B cell (primary cell): ENCODE measurements around the gene OR10G2. TPM values are rescaled to one million over a fixed set of nuclear protein-coding genes. Genes with fewer than 3 reads are reported as not detected.

Source experiments
- ATAC-seq: fragments of 200-7000 bp; cut with Tn5 transposase; one replicate; pipeline ENCODE4 v1.10.0; 2021; ENCODE audit warnings: low read depth, mild to moderate bottlenecking, moderate number of reproducible peaks, moderate library complexity
- CTCF ChIA-PET: fragments of 350-600 bp; sonication (Branson Sonifier 250); formaldehyde crosslinking; loops from one replicate; lab custom pipeline; 2021; ENCODE audit warnings: antibody characterized with exemption, inconsistent platforms; lab: Charles Lee
- POLR2A ChIA-PET: fragments of 350-600 bp; sonication (Branson Sonifier 250); formaldehyde crosslinking; loops from one replicate; lab custom pipeline; 2021; ENCODE audit warnings: antibody characterized with exemption; lab: Charles Lee
- DNase-seq: peaks from one replicate; pipeline ENCODE4 v3.0.0; 2013
- H2AFZ ChIP-seq: 2 replicates; pipeline ENCODE4 v1.6.1; 2012; ENCODE audit warnings: mild to moderate bottlenecking, low read depth, low read length; ENCODE audit not compliant: insufficient read depth, poor library complexity, severe bottlenecking
- H3K27ac ChIP-seq, 2 donors: 1 replicate in 1 of 2; 2 replicates in 1 of 2; pipeline ENCODE4 v1.5.1; 2012 to 2013; ENCODE audit warnings: low read length in 2 of 2, mild to moderate bottlenecking in 2 of 2, moderate library complexity in 1 of 2
- H3K27me3 ChIP-seq, 4 experiments: fragments of 200-600 bp in 1 of 4; sonication (generic) in 1 of 4; replicated peaks in 1 of 4; 1 replicate in 2 of 4; 2 replicates in 2 of 4; pipeline versions ENCODE4 v1.6.1 to v1.7.0; 2013 to 2016; ENCODE audit warnings: low read length in 3 of 4, mild to moderate bottlenecking in 2 of 4, mixed read lengths in 1 of 4, moderate library complexity in 1 of 4; ENCODE audit not compliant: insufficient read depth in 4 of 4, control insufficient read depth in 3 of 4; ENCODE audit errors: control extremely low read depth in 1 of 4
- H3K36me3 ChIP-seq, 2 experiments: replicated peaks in 1 of 2; 1 replicate in 1 of 2; 2 replicates in 1 of 2; pipeline versions ENCODE4 v1.6.1 to v1.7.1; 2013; ENCODE audit warnings: low read length in 1 of 2; ENCODE audit not compliant: insufficient read depth in 2 of 2, control insufficient read depth in 1 of 2; ENCODE audit errors: control extremely low read depth in 1 of 2, extremely low read depth in 1 of 2
- H3K4me1 ChIP-seq, 2 donors: fragments of 200-600 bp in 1 of 2; sonication (generic) in 1 of 2; 1 replicate in 1 of 2; 2 replicates in 1 of 2; pipeline versions ENCODE4 v1.5.1 to v1.6.1; 2013 to 2017; ENCODE audit warnings: low read length in 2 of 2; ENCODE audit not compliant: control insufficient read depth in 2 of 2, insufficient read depth in 2 of 2
- H3K4me2 ChIP-seq: replicated peaks from 2 replicates; pipeline ENCODE3; 2012; ENCODE audit warnings: mild to moderate bottlenecking, low read depth, low read length; ENCODE audit not compliant: poor library complexity, severe bottlenecking
- H3K4me3 ChIP-seq, 5 experiments: fragments of 200-600 bp in 1 of 5; sonication (generic) in 1 of 5; 1 replicate in 3 of 5; 2 replicates in 2 of 5; pipeline versions ENCODE4 v1.5.1 to v1.7.0; 2011 to 2016; ENCODE audit warnings: low read length in 4 of 5, mild to moderate bottlenecking in 4 of 5, low read depth in 2 of 5, control low read depth in 1 of 5, moderate library complexity in 1 of 5; ENCODE audit not compliant: insufficient read depth in 1 of 5; ENCODE audit errors: control extremely low read depth in 1 of 5, extremely low read depth in 1 of 5
- H3K79me2 ChIP-seq: fragments of 200-600 bp; sonication (generic); one replicate; pipeline ENCODE4 v1.6.0; 2016; ENCODE audit warnings: low read length; ENCODE audit not compliant: control insufficient read depth, insufficient read depth
- H3K9ac ChIP-seq: fragments of 200-600 bp; sonication (generic); 2 replicates; pipeline ENCODE4 v1.6.1; 2017; ENCODE audit warnings: mild to moderate bottlenecking, low read length, moderate library complexity
- H3K9me3 ChIP-seq, 3 donors: one replicate each; pipeline versions ENCODE4 v1.6.1 to v1.7.1; 2013; ENCODE audit warnings: low read length in 2 of 3; ENCODE audit not compliant: control insufficient read depth in 2 of 3, insufficient read depth in 1 of 3; ENCODE audit errors: control extremely low read depth in 1 of 3
- H4K20me1 ChIP-seq: 2 replicates; pipeline ENCODE4 v1.6.0; 2012; ENCODE audit warnings: mild to moderate bottlenecking, low read length; ENCODE audit not compliant: insufficient read depth, control insufficient read depth, poor library complexity, severe bottlenecking
- H3K27ac Mint-ChIP-seq: one replicate; pipeline ENCODE4 v1.8.0; 2021; ENCODE audit warnings: mixed read lengths
- H3K27me3 Mint-ChIP-seq: one replicate; pipeline ENCODE4 v1.8.0; 2021; ENCODE audit warnings: mixed read lengths
- H3K4me1 Mint-ChIP-seq: one replicate; pipeline ENCODE4 v1.8.0; 2021; ENCODE audit warnings: mixed read lengths
- H3K4me3 Mint-ChIP-seq: one replicate; pipeline ENCODE4 v1.8.0; 2021; ENCODE audit warnings: mixed read lengths
- H3K9me3 Mint-ChIP-seq: one replicate; pipeline ENCODE4 v1.8.0; 2022; ENCODE audit warnings: mixed read lengths; ENCODE audit not compliant: insufficient read depth
- CTCF ChIP-seq: fragments of 200-600 bp; IDR thresholded peaks from one replicate; pipeline ENCODE4 v1.8.0; 2022; ENCODE audit warnings: antibody characterized with exemption, mild to moderate bottlenecking
- EZH2 ChIP-seq: IDR thresholded peaks from 2 replicates; pipeline ENCODE4 v1.6.1; 2012; ENCODE audit warnings: borderline replicate concordance, low read depth, mild to moderate bottlenecking, moderate library complexity, low read length; ENCODE audit not compliant: insufficient read depth, poor library complexity, severe bottlenecking
- WGBS: methylation state at CpG from one replicate; pipeline ENCODE4 v1.1.5; 2013; ENCODE audit warnings: missing lambda C conversion rate; ENCODE audit not compliant: insufficient coverage; 5-methylcytosine and 5-hydroxymethylcytosine counted together
- intact Hi-C: fragments of 100-400 bp; cut with micrococcal nuclease; formaldehyde crosslinking; loops from one replicate; pipeline ENCODE4 v1.10.0; 2022
- polyA plus RNA-seq: library from polyadenylated mRNA; depleted of rRNA; stranded (reverse); fragments of >200 nt; gene quantifications from 2 replicates; pipeline ENCODE4 v1.2.3, GENCODE V29; 2012
- total RNA-seq, 2 donors: library from RNA; stranded (reverse); fragments of 120-200 nt in 1 of 2; gene quantifications; 1 replicate in 1 of 2; 2 replicates in 1 of 2; pipeline versions ENCODE4 v1.2.3 to v1.2.4, GENCODE V29; 2013 to 2022

The OR10G2 gene
- total and polyA plus RNA-seq, 2 donors (not counting 1 experiment from before 2014, with no cell fraction given), result not detected

GRCh38 chr14:21656980-21657379, 22.2 kb upstream of the OR10G2 start:
- Histone ChIP-seq H3K4me2 (no peak overlapping the region), H4K20me1 (no peaks in the 10 kb centered on the region), H3K79me2 (no peaks in the 10 kb centered on the region), H3K4me3 (no peak overlapping the region), H3K36me3 (no peaks in the 10 kb centered on the region), H2AFZ (no peak overlapping the region), H3K9me3 (no peaks in the 10 kb centered on the region), H3K27me3 (peaks cover 0 to 7% (median 2%) of the 10 kb centered on the region in 4 experiments), H3K9ac (no peak overlapping the region), H3K4me1 (no peaks in the 10 kb centered on the region), H3K27ac (no peak overlapping the region)
- DNase-seq (no peak), ATAC-seq (no peak)
- Mint-ChIP-seq H3K27me3 (peaks cover 10% of the 10 kb centered on the region), H3K9me3 (peaks cover 2% of the 10 kb centered on the region), H3K4me1 (no peaks in the 10 kb centered on the region), H3K4me3 (no peak overlapping the region), H3K27ac (no peak overlapping the region)
- CTCF ChIA-PET, result no interaction called here
- intact Hi-C loops, result no loop called here
- POLR2A ChIA-PET, result no interaction called here
- WGBS, result 100% methylated on average over 1 of the region's 1 CpG
- no peak for TF ChIP-seq CTCF
- TF ChIP-seq EZH2, result no peak

- H3K4me3 Mint-ChIP-seq, result no peak overlapping the region
- Histone ChIP-seq H4K20me1 (no peaks in the 10 kb centered on the region), H3K4me1 (no peaks in the 10 kb centered on the region), H2AFZ (no peak overlapping the region), H3K4me2 (no peak overlapping the region), H3K79me2 (no peaks in the 10 kb centered on the region), H3K9me3 (no peaks in the 10 kb centered on the region), H3K36me3 (no peaks in the 10 kb centered on the region), H3K27ac (no peak overlapping the region), H3K4me3 (no peak overlapping the region), H3K27me3 (peaks cover 0 to 5% (median 2%) of the 10 kb centered on the region in 4 experiments), H3K9ac (no peak overlapping the region)
- DNase-seq, result no peak
- ATAC-seq, result no peak
- TF ChIP-seq EZH2 (no peak), CTCF (no peak)
- intact Hi-C loops, result no loop called here
- 91% methylated on average over 4 of the region's 5 CpGs for WGBS
- CTCF ChIA-PET, result no interaction called here
- POLR2A ChIA-PET, result no interaction called here
- peaks cover 2% of the 10 kb centered on the region for H3K9me3 Mint-ChIP-seq
- peaks cover 9% of the 10 kb centered on the region for H3K27me3 Mint-ChIP-seq
- H3K4me1 Mint-ChIP-seq, result no peaks in the 10 kb centered on the region
- H3K27ac Mint-ChIP-seq, result no peak overlapping the region
These were observed 19.5 kb upstream of the OR10G2 start for GRCh38 chr14:21654215-21654614.
